GM08714 (cell line): ENCODE measurements around the gene C3orf85.

ENCODE experiments used
- H3K4me3 ChIP-seq: fragments of 200-500 bp; sonication (Bioruptor generic); 2 replicates; pipeline ENCODE4 v1.5.1; 2014; ENCODE audit warnings: mild to moderate bottlenecking, low read length, inconsistent platforms
- ZNF274 ChIP-seq: IDR thresholded peaks from 2 replicates; pipeline ENCODE4 v1.6.1; 2012; ENCODE audit warnings: mild to moderate bottlenecking, low read depth, low read length

The C3orf85 gene

GRCh38 chr3:109177908-109178307 lies 41.4 kb downstream of the C3orf85 start:
- no peak overlapping the region for H3K4me3 ChIP-seq
- no peak for TF ChIP-seq ZNF274

- no peak for TF ChIP-seq ZNF274
- no peak overlapping the region for H3K4me3 ChIP-seq
Observed at GRCh38 chr3:109178708-109179107, 42.2 kb downstream of the C3orf85 start.

GRCh38 chr3:109184726-109185125 lies 48.2 kb downstream of the C3orf85 start:
- no peak for TF ChIP-seq ZNF274
- H3K4me3 ChIP-seq: no peak overlapping the region

GRCh38 chr3:109187390-109187789 lies 50.9 kb downstream of the C3orf85 start:
- TF ChIP-seq ZNF274: no peak
- no peak overlapping the region for H3K4me3 ChIP-seq

- no peak overlapping the region for H3K4me3 ChIP-seq
- TF ChIP-seq ZNF274: no peak
Observed at GRCh38 chr3:109188741-109189140, 52.2 kb downstream of the C3orf85 start.

- TF ChIP-seq ZNF274: no peak
- H3K4me3 ChIP-seq: no peak overlapping the region
Observed at GRCh38 chr3:109191421-109191820, 54.9 kb downstream of the C3orf85 start.

- no peak overlapping the region for H3K4me3 ChIP-seq
- TF ChIP-seq ZNF274: no peak
Observed at GRCh38 chr3:109195815-109196214, 59.3 kb downstream of the C3orf85 start.
